IMR-90 (cell line): ENCODE measurements around the gene ARHGEF17. TPM values are rescaled to one million over a fixed set of nuclear protein-coding genes. Genes with fewer than 3 reads are reported as not detected.

Experiments
- ATAC-seq: fragments of 200-7000 bp; cut with Tn5 transposase; 2 replicates; pipeline ENCODE4 v1.9.1; 2020; ENCODE audit warnings: low read depth, mild to moderate bottlenecking, moderate library complexity
- BruUV-seq: library from RNA; stranded (reverse); fragments of 400-500 nt; replicated peaks from 2 replicates; lab custom pipeline; 2021; lab: Mats Ljungman, UMichigan
- CTCF ChIA-PET: fragments of 300-600 bp; formaldehyde crosslinking; extraction: SDS; loops from one replicate; lab custom pipeline; 2021; ENCODE audit warnings: antibody characterized with exemption; lab: Yijun Ruan, JAX
- POLR2A ChIA-PET: fragments of 300-600 bp; sonication (Branson Sonifier 250); formaldehyde crosslinking; loops from one replicate; lab custom pipeline; 2022; ENCODE audit warnings: antibody characterized with exemption; ENCODE audit not compliant: unreplicated experiment; lab: Charles Lee
- DNase-seq: peaks from one replicate; pipeline ENCODE4 v3.0.0; 2013
- H2AFZ ChIP-seq: replicated peaks from 2 replicates; pipeline ENCODE3; 2013; ENCODE audit warnings: low read length, mild to moderate bottlenecking; ENCODE audit not compliant: poor library complexity
- H2AK5ac ChIP-seq: 2 replicates; pipeline ENCODE4 v1.6.1; 2013; ENCODE audit warnings: low read depth, low read length, inconsistent platforms
- H2AK9ac ChIP-seq: replicated peaks from 2 replicates; pipeline ENCODE3; 2013; ENCODE audit warnings: mild to moderate bottlenecking, low read depth, low read length, moderate library complexity; ENCODE audit not compliant: poor library complexity
- H2BK120ac ChIP-seq: 2 replicates; pipeline ENCODE4 v1.6.1; 2013; ENCODE audit warnings: low read depth, low read length, inconsistent platforms
- H2BK15ac ChIP-seq: 3 replicates; pipeline ENCODE4 v1.6.1; 2013; ENCODE audit warnings: low read depth, low read length, inconsistent platforms
- H2BK20ac ChIP-seq: 2 replicates; pipeline ENCODE4 v1.6.1; 2013; ENCODE audit warnings: low read depth, mild to moderate bottlenecking, inconsistent platforms, low read length, moderate library complexity
- H2BK5ac ChIP-seq: 2 replicates; pipeline ENCODE4 v1.6.1; 2013; ENCODE audit warnings: mild to moderate bottlenecking, low read depth, low read length, inconsistent platforms; ENCODE audit not compliant: poor library complexity, severe bottlenecking
- H3K14ac ChIP-seq: replicated peaks from 2 replicates; pipeline ENCODE4 v1.6.1; 2013; ENCODE audit warnings: low read depth, low read length, inconsistent platforms
- H3K18ac ChIP-seq: 2 replicates; pipeline ENCODE4 v1.6.1; 2013; ENCODE audit warnings: low read depth, low read length, control low read depth
- H3K23ac ChIP-seq: 2 replicates; pipeline ENCODE4 v1.6.1; 2013; ENCODE audit warnings: low read depth, low read length, inconsistent platforms
- H3K27ac ChIP-seq: 2 replicates; pipeline ENCODE4 v1.5.1; 2013; ENCODE audit warnings: mild to moderate bottlenecking, control low read depth, low read length; ENCODE audit not compliant: insufficient read depth
- H3K27me3 ChIP-seq: 2 replicates; pipeline ENCODE4 v1.6.1; 2013; ENCODE audit warnings: low read length; ENCODE audit not compliant: control insufficient read depth, insufficient read depth
- H3K36me3 ChIP-seq: 2 replicates; pipeline ENCODE4 v1.6.1; 2013; ENCODE audit warnings: low read length, mixed read lengths; ENCODE audit not compliant: control insufficient read depth, insufficient read depth
- H3K4ac ChIP-seq: 2 replicates; pipeline ENCODE4 v1.6.1; 2013; ENCODE audit warnings: low read depth, low read length, inconsistent platforms
- H3K4me1 ChIP-seq: 2 replicates; pipeline ENCODE4 v1.6.1; 2013; ENCODE audit warnings: low read length, mixed read lengths; ENCODE audit not compliant: control insufficient read depth, insufficient read depth
- H3K4me2 ChIP-seq: 2 replicates; pipeline ENCODE4 v1.6.1; 2013; ENCODE audit warnings: low read depth, mild to moderate bottlenecking, control low read depth, low read length, moderate library complexity
- H3K4me3 ChIP-seq: 2 replicates; pipeline ENCODE4 v1.5.1; 2013; ENCODE audit warnings: low read depth, mild to moderate bottlenecking, control low read depth, low read length, moderate library complexity; ENCODE audit not compliant: insufficient read depth
- H3K56ac ChIP-seq: 2 replicates; pipeline ENCODE4 v1.6.1; 2013; ENCODE audit warnings: low read length, inconsistent platforms; ENCODE audit not compliant: insufficient read depth; ENCODE audit errors: extremely low read depth
- H3K79me1 ChIP-seq, 2 experiments: 2 replicates each; pipeline ENCODE4 v1.6.1; 2013; ENCODE audit warnings: low read length in 2 of 2, inconsistent platforms in 1 of 2, low read depth in 1 of 2
- H3K9ac ChIP-seq: 2 replicates; pipeline ENCODE4 v1.6.1; 2013; ENCODE audit warnings: low read depth, low read length, control low read depth
- H3K9me1 ChIP-seq: 2 replicates; pipeline ENCODE4 v1.6.1; 2013; ENCODE audit warnings: low read length, inconsistent platforms; ENCODE audit not compliant: insufficient read depth
- H3K9me3 ChIP-seq: 2 replicates; pipeline ENCODE4 v1.6.1; 2013; ENCODE audit warnings: low read length; ENCODE audit not compliant: control insufficient read depth, insufficient read depth
- H4K20me1 ChIP-seq: 2 replicates; pipeline ENCODE4 v1.6.1; 2013; ENCODE audit warnings: low read length, inconsistent platforms; ENCODE audit not compliant: insufficient read depth
- H4K5ac ChIP-seq: 2 replicates; pipeline ENCODE4 v1.6.1; 2013; ENCODE audit warnings: mild to moderate bottlenecking, low read depth, low read length, control low read depth
- H4K8ac ChIP-seq, 2 experiments: 2 replicates each; pipeline ENCODE4 v1.6.1; 2013; ENCODE audit warnings: low read depth in 2 of 2, low read length in 2 of 2, control low read depth in 1 of 2, inconsistent platforms in 1 of 2
- H4K91ac ChIP-seq: 2 replicates; pipeline ENCODE4 v1.6.1; 2013; ENCODE audit warnings: low read depth, low read length, inconsistent platforms; ENCODE audit not compliant: insufficient read depth
- BHLHE40 ChIP-seq: fragments of 150-350 bp; IDR thresholded peaks from 2 replicates; pipeline ENCODE4 v1.6.1; 2016; ENCODE audit warnings: mild to moderate bottlenecking, low read depth, low read length
- CEBPB ChIP-seq: IDR thresholded peaks from 2 replicates; pipeline ENCODE4 v1.6.1; 2012; ENCODE audit warnings: low read depth, low read length, improper control_type of control experiment
- CHD1 ChIP-seq: IDR thresholded peaks from 2 replicates; pipeline ENCODE4 v1.6.1; 2012; ENCODE audit warnings: low read depth, low read length, improper control_type of control experiment
- CTCF ChIP-seq: conservative IDR thresholded peaks from 2 replicates; pipeline ENCODE4 v1.5.1; 2012; ENCODE audit warnings: mild to moderate bottlenecking, low read depth, low read length, improper control_type of control experiment
- MAFK ChIP-seq: IDR thresholded peaks from 2 replicates; pipeline ENCODE4 v1.6.1; 2012; ENCODE audit warnings: low read depth, low read length, improper control_type of control experiment
- MAZ ChIP-seq: IDR thresholded peaks from 2 replicates; pipeline ENCODE4 v1.6.1; 2012; ENCODE audit warnings: low read depth, mild to moderate bottlenecking, low read length, improper control_type of control experiment, moderate library complexity, borderline replicate concordance
- MXI1 ChIP-seq: IDR thresholded peaks from 2 replicates; pipeline ENCODE4 v1.6.1; 2012; ENCODE audit warnings: low read depth, mild to moderate bottlenecking, low read length, moderate library complexity, borderline replicate concordance
- NFE2L2 ChIP-seq: fragments of 150-350 bp; IDR thresholded peaks from 2 replicates; pipeline ENCODE4 v1.6.1; 2016; ENCODE audit warnings: low read depth, mild to moderate bottlenecking, low read length
- POLR2A ChIP-seq: IDR thresholded peaks from 2 replicates; pipeline ENCODE4 v1.6.1; 2012; ENCODE audit warnings: mild to moderate bottlenecking, low read depth, low read length
- RAD21 ChIP-seq: IDR thresholded peaks from 2 replicates; pipeline ENCODE4 v1.6.1; 2012; ENCODE audit warnings: low read length, improper control_type of control experiment
- RCOR1 ChIP-seq: IDR thresholded peaks from 2 replicates; pipeline ENCODE4 v1.6.1; 2012; ENCODE audit warnings: mild to moderate bottlenecking, low read length, improper control_type of control experiment; ENCODE audit not compliant: insufficient replicate concordance
- RFX5 ChIP-seq: IDR thresholded peaks from 2 replicates; pipeline ENCODE4 v1.8.0; 2012; ENCODE audit warnings: low read depth, mild to moderate bottlenecking, low read length, moderate library complexity
- USF2 ChIP-seq: fragments of 150-350 bp; IDR thresholded peaks from 2 replicates; pipeline ENCODE4 v1.6.1; 2017; ENCODE audit warnings: mild to moderate bottlenecking, antibody characterized with exemption, low read length, low read depth
- WGBS, 2 experiments: methylation state at CpG; one replicate each; pipeline versions ENCODE4 v1.1.5 to v1.1.7; 2013; ENCODE audit warnings: missing lambda C conversion rate in 2 of 2; ENCODE audit not compliant: insufficient read length in 1 of 2; ENCODE audit errors: extremely low coverage in 2 of 2; 5-methylcytosine and 5-hydroxymethylcytosine counted together
- dilution Hi-C: fragments of 300-500 bp; cut with HindIII; formaldehyde crosslinking; loops from one replicate; pipeline ENCODE4 v1.14.3; 2018; ENCODE audit warnings: low sequenced_read_pairs; ENCODE audit not compliant: unreplicated experiment
- in situ Hi-C: fragments of 300-500 bp; cut with MboI; formaldehyde crosslinking; loops from 3 replicates; pipeline ENCODE4 v1.14.3; 2019; ENCODE audit warnings: low sequenced_read_pairs, inconsistent platforms, mixed read lengths
- intact Hi-C: fragments of 100-400 bp; cut with micrococcal nuclease; formaldehyde crosslinking; loops from 2 replicates; pipeline ENCODE4 v1.10.0; 2022
- polyA plus RNA-seq, 3 experiments: library from polyadenylated mRNA; depleted of rRNA; stranded (reverse); fragments of >200 nt; gene quantifications; 2 replicates each; pipeline ENCODE4 v1.2.3, GENCODE V29; 2012; ENCODE audit warnings: low replicate concordance in 1 of 3
- total RNA-seq: library from RNA; depleted of rRNA; stranded (reverse); fragments of >200 nt; gene quantifications from 2 replicates; pipeline ENCODE4 v1.2.3, GENCODE V29; 2012
- TF ChIP-seq, protein P1 (sequence below): fragments of 150-350 bp; IDR thresholded peaks from 2 replicates; pipeline ENCODE4 v1.6.1; 2016; ENCODE audit warnings: low read depth, mild to moderate bottlenecking, low read length, moderate library complexity, borderline replicate concordance

ARHGEF17 gene
- total and polyA plus RNA-seq, 2 of the 4 experiments (the other 2 are of a cell fraction): 21.7 to 97.7 TPM

- Histone ChIP-seq H2BK120ac (peak within 1 kb of the TSS; percentile 72), H3K18ac (peak within 1 kb of the TSS; percentile 6; the same call in 1 of the 2 replicates), H3K9ac (peak within 1 kb of the TSS; percentile 67), H2AFZ (peak within 1 kb of the TSS; percentile 95), H2BK20ac (no peak within 1 kb of the TSS), H4K20me1 (peaks cover 38% of the 10 kb centered on the region; the same call in 1 of the 2 replicates), H3K27ac (peak within 1 kb of the TSS; percentile 51), H2BK5ac (peak within 1 kb of the TSS; percentile 74), H3K27me3 (no peaks in the 10 kb centered on the region), H3K79me1 (peaks cover 15 to 46% of the 10 kb centered on the region in 2 experiments; a peak in 3 of 4 replicates), H3K23ac (peak within 1 kb of the TSS; percentile 84; the same call in 1 of the 2 replicates), H2AK5ac (peak within 1 kb of the TSS; percentile 96), H4K8ac (peak within 1 kb of the TSS; percentile 62 to 96), H3K4me3 (peak within 1 kb of the TSS; percentile 66), H3K4ac (peak within 1 kb of the TSS; percentile 82), H3K36me3 (no peaks in the 10 kb centered on the region), H2BK15ac (peak within 1 kb of the TSS; percentile 41; the same call in 1 of the 3 replicates), H4K91ac (peak within 1 kb of the TSS; percentile 62), H3K4me1 (peaks cover 6% of the 10 kb centered on the region; the same call in 1 of the 2 replicates), H2AK9ac (peak within 1 kb of the TSS; percentile 92), H3K56ac (peak within 1 kb of the TSS; percentile 41; the same call in 1 of the 2 replicates), H3K14ac (peak within 1 kb of the TSS; percentile 92), H3K4me2 (peak within 1 kb of the TSS; percentile 86), H4K5ac (peak within 1 kb of the TSS; percentile 78), H3K9me3 (no peaks in the 10 kb centered on the region), H3K9me1 (peaks cover 7% of the 10 kb centered on the region; the same call in 1 of the 2 replicates)
- DNase-seq (peak; percentile 89), ATAC-seq (peak; percentile 95)
- BruUV-seq: no TSS peak
- dilution Hi-C loops (no loop called here), intact Hi-C loops (loop anchor here (5.0 kb wide), 1 partner anchor 69 kb away; the partner anchor contains the start of gene ARHGEF17), in situ Hi-C loops (no loop called here)
- ChIA-PET CTCF (interaction anchor here (0.8 to 1.6 kb wide), 2 partner anchors 17 to 25 kb away, joined by 3 to 5 read pairs; no protein-coding TSS in a partner anchor), POLR2A (no interaction called here)
- 2% methylated on average over 59 of the region's 96 CpGs; no CpG with 5 or more reads in 1 of the 2 experiments for WGBS, 2 experiments
- TF ChIP-seq MAZ (peak; percentile 96), RCOR1 (no peak), BHLHE40 (0 out of 2 replicates have a peak, but pooled peaks have one; percentile 11), RAD21 (peak; percentile 47), CHD1 (peak; percentile 75), USF2 (no peak), MXI1 (no peak), POLR2A (peak; percentile 99), CEBPB (no peak), NFE2L2 (no peak), MAFK (no peak), RFX5 (no peak), CTCF (peak; percentile 91)
- TF ChIP-seq, protein P1, sequence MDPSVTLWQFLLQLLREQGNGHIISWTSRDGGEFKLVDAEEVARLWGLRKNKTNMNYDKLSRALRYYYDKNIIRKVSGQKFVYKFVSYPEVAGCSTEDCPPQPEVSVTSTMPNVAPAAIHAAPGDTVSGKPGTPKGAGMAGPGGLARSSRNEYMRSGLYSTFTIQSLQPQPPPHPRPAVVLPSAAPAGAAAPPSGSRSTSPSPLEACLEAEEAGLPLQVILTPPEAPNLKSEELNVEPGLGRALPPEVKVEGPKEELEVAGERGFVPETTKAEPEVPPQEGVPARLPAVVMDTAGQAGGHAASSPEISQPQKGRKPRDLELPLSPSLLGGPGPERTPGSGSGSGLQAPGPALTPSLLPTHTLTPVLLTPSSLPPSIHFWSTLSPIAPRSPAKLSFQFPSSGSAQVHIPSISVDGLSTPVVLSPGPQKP: no peak
These were observed 68.2 kb downstream of the ARHGEF17 start, which contains the start of gene RELT for GRCh38 chr11:73376160-73376802. RELT (plus strand) TSS chr11:73376399; CDS start chr11:73389137, 12,738 bp downstream.
